ENCODE measurements around the gene DAND5. TPM values are rescaled to one million over a fixed set of nuclear protein-coding genes. Genes with fewer than 3 reads are reported as not detected.
A peak's percentile ranks its signal among the peaks of the same experiment; 100 is the strongest.

The DAND5 gene, protein sequence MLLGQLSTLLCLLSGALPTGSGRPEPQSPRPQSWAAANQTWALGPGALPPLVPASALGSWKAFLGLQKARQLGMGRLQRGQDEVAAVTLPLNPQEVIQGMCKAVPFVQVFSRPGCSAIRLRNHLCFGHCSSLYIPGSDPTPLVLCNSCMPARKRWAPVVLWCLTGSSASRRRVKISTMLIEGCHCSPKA
- total RNA-seq (2013; cell fraction: nucleolus; rRNA removed): 0.24 and 0.27 TPM in 2 replicates
- total RNA-seq (2014; rRNA removed) (0.06 TPM in 1 of 2 replicates, not detected in the other), total RNA-seq (2014; rRNA removed; fragmentation: Illumina TruSeq; extraction: Trizol) (not detected in 2 replicates), total RNA-seq (2021) (0.11 and 0.15 TPM in 2 replicates), polyA plus RNA-seq (2011; rRNA removed) (0.04 TPM in 1 of 2 replicates, not detected in the other), polyA plus RNA-seq (2014; fragmentation: Illumina TruSeq; extraction: Trizol) (0.10 TPM in 1 of 2 replicates, not detected in the other), polyA plus RNA-seq (2014; fragmentation: Nextera tagmentation; extraction: Ambion mirVana) (under 1 TPM in 1 of 2 experiments, not detected in 1; 0.15 TPM), polyA plus RNA-seq (2014; rRNA removed) (0.12 TPM in 1 of 2 replicates, not detected in the other), polyA plus RNA-seq (2016; fragmentation: Nextera tagmentation; extraction: Ambion mirVana) (under 1 TPM in 1 of 2 experiments, not detected in 1; 0.10 TPM), polyA minus RNA-seq (2011; rRNA and poly(A)+ RNA removed) (not detected in 2 replicates), Bru-seq, nascent RNA (percentile 21 among the genes with signal in this experiment), BruChase-seq, experiment 1, labeled RNA remaining after a 6-hour chase (percentile 17 among the genes with signal in this experiment), BruChase-seq, experiment 2, labeled RNA remaining after a 2-hour chase (percentile 17 among the genes with signal in this experiment)
- not detected for polyA plus RNA-seq (2011; ENCODE audit: low read depth)
- polyA plus RNA-seq (2011; cell fraction: cytosol; rRNA removed): 0.03 and 0.07 TPM in 2 replicates
- 0.06 and 0.18 TPM in 2 replicates for polyA plus RNA-seq (2011; cell fraction: nucleus; rRNA removed)
- polyA plus RNA-seq (2012): 0.06 and 0.14 TPM in 2 replicates
- polyA minus RNA-seq (2011; cell fraction: cytosol; rRNA and poly(A)+ RNA removed): not detected in 2 replicates
- polyA minus RNA-seq (2011; cell fraction: nucleus; rRNA and poly(A)+ RNA removed): not detected in 2 replicates
- long read RNA-seq, experiment 1: 0 reads
- long read RNA-seq, experiment 2, partial matches to known transcripts: 0 of 1 reads
- long read RNA-seq, experiment 2, other reads (novel, unspliced or antisense): 1 of 1 reads

DNA sequence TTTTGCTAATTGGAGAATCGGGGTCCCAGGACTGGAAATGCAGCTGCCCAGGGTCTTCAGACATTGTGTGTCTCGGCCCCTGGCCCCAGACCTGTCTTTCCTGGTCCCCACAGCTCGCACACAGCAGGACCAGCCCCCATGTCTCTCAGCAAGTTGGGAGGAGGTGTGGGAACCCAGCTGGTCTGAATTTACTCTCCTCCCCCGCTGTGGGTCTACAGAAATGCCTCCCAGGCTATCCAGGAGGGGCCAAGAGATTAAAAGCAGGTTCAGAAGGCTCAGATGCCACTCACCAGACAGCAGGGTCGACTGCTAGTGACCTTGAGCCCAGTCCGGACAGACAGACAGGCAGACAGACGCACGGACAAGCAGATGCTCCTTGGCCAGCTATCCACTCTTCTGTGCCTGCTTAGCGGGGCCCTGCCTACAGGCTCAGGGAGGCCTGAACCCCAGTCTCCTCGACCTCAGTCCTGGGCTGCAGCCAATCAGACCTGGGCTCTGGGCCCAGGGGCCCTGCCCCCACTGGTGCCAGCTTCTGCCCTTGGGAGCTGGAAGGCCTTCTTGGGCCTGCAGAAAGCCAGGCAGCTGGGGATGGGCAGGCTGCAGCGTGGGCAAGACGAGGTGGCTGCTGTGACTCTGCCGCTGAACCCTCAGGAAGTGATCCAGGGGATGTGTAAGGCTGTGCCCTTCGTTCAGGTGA, at the start of gene DAND5:
Gene DAND5, plus strand, starts transcription at position 285 of the 697 bp plus-strand sequence. Its CDS starts 85 bp downstream, at position 370.
- Histone ChIP-seq H3K27ac (ENCODE audit: control insufficient read depth, insufficient read depth) (no peak within 1 kb of the TSS), H3K4me1 (ENCODE audit: control insufficient read depth, insufficient read depth, low read length) (0 out of 2 replicates have a peak, but pooled peaks cover 3% of the 10 kb centered on the region), H3K27me3 (replicated peaks in 1 of 2; ENCODE audit: control insufficient read depth in 2 of 2, insufficient read depth in 2 of 2, low read length in 1 of 2) (no peaks in the 10 kb centered on the region), H3K36me3 (ENCODE audit: control insufficient read depth in 2 of 2, insufficient read depth in 2 of 2, low read length in 1 of 2) (no peaks in the 10 kb centered on the region), H3K4me2 (ENCODE audit: control insufficient read depth, insufficient read depth) (no peak within 1 kb of the TSS), H4K20me1 (ENCODE audit: control insufficient read depth, insufficient read depth) (no peaks in the 10 kb centered on the region), H3K4me3 (no peak within 1 kb of the TSS), H3K79me2 (ENCODE audit: control insufficient read depth, insufficient read depth, low read length) (no peaks in the 10 kb centered on the region), H2AFZ (ENCODE audit: control insufficient read depth, low read depth, low read length) (no peak within 1 kb of the TSS), H3K9me3 (replicated peaks; ENCODE audit: control insufficient read depth, insufficient read depth, low read length) (no peaks in the 10 kb centered on the region), H3K9ac (ENCODE audit: control insufficient read depth, insufficient read depth, low read length) (no peak within 1 kb of the TSS)
- DNase-seq (ENCODE audit: low read depth, low spot score) (no peak), ATAC-seq (no peak), FAIRE-seq (no peak)
- intact Hi-C loops (cut with micrococcal nuclease; ENCODE audit: unreplicated experiment) (no loop called here), in situ Hi-C loops (cut with MboI) (no loop called here)
- no TSS peak for BruUV-seq (replicated peaks)
- SMC1A ChIA-PET (ENCODE audit: uncharacterized antibody, unreplicated experiment): no interaction called here
- WGBS (ENCODE audit: insufficient coverage, insufficient replicate concordance, low lambda C conversion rate, missing lambda C conversion rate): 30% methylated on average over 14 of the region's 14 CpGs
- CTCF ChIA-PET: interaction anchor here (1.1 kb wide), 1 partner anchor 92 kb away, joined by 3 read pairs; no protein-coding TSS in a partner anchor
- POLR2A ChIA-PET: no interaction called here
- RAD21 ChIA-PET (ENCODE audit: unreplicated experiment): no interaction called here
- TF ChIP-seq RB1 (IDR thresholded peaks at IDR 0.05; ENCODE audit: borderline replicate concordance) (no peak), SP1 (IDR thresholded peaks at IDR 0.05; ENCODE audit: low read depth, low read length) (no peak), NFXL1 (IDR thresholded peaks at IDR 0.05; ENCODE audit: borderline replicate concordance) (no peak)
- TF ChIP-seq, protein P1, sequence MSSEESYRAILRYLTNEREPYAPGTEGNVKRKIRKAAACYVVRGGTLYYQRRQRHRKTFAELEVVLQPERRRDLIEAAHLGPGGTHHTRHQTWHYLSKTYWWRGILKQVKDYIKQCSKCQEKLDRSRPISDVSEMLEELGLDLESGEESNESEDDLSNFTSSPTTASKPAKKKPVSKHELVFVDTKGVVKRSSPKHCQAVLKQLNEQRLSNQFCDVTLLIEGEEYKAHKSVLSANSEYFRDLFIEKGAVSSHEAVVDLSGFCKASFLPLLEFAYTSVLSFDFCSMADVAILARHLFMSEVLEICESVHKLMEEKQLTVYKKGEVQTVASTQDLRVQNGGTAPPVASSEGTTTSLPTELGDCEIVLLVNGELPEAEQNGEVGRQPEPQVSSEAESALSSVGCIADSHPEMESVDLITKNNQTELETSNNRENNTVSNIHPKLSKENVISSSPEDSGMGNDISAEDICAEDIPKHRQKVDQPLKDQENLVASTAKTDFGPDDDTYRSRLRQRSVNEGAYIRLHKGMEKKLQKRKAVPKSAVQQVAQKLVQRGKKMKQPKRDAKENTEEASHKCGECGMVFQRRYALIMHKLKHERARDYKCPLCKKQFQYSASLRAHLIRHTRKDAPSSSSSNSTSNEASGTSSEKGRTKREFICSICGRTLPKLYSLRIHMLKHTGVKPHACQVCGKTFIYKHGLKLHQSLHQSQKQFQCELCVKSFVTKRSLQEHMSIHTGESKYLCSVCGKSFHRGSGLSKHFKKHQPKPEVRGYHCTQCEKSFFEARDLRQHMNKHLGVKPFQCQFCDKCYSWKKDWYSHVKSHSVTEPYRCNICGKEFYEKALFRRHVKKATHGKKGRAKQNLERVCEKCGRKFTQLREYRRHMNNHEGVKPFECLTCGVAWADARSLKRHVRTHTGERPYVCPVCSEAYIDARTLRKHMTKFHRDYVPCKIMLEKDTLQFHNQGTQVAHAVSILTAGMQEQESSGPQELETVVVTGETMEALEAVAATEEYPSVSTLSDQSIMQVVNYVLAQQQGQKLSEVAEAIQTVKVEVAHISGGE (CRISPR knock-in tag; IDR thresholded peaks at IDR 0.05): no peak
- TF ChIP-seq, protein P2, sequence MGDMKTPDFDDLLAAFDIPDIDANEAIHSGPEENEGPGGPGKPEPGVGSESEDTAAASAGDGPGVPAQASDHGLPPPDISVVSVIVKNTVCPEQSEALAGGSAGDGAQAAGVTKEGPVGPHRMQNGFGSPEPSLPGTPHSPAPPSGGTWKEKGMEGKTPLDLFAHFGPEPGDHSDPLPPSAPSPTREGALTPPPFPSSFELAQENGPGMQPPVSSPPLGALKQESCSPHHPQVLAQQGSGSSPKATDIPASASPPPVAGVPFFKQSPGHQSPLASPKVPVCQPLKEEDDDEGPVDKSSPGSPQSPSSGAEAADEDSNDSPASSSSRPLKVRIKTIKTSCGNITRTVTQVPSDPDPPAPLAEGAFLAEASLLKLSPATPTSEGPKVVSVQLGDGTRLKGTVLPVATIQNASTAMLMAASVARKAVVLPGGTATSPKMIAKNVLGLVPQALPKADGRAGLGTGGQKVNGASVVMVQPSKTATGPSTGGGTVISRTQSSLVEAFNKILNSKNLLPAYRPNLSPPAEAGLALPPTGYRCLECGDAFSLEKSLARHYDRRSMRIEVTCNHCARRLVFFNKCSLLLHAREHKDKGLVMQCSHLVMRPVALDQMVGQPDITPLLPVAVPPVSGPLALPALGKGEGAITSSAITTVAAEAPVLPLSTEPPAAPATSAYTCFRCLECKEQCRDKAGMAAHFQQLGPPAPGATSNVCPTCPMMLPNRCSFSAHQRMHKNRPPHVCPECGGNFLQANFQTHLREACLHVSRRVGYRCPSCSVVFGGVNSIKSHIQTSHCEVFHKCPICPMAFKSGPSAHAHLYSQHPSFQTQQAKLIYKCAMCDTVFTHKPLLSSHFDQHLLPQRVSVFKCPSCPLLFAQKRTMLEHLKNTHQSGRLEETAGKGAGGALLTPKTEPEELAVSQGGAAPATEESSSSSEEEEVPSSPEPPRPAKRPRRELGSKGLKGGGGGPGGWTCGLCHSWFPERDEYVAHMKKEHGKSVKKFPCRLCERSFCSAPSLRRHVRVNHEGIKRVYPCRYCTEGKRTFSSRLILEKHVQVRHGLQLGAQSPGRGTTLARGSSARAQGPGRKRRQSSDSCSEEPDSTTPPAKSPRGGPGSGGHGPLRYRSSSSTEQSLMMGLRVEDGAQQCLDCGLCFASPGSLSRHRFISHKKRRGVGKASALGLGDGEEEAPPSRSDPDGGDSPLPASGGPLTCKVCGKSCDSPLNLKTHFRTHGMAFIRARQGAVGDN (IDR thresholded peaks at IDR 0.05): no peak
- TF ChIP-seq, protein P3, sequence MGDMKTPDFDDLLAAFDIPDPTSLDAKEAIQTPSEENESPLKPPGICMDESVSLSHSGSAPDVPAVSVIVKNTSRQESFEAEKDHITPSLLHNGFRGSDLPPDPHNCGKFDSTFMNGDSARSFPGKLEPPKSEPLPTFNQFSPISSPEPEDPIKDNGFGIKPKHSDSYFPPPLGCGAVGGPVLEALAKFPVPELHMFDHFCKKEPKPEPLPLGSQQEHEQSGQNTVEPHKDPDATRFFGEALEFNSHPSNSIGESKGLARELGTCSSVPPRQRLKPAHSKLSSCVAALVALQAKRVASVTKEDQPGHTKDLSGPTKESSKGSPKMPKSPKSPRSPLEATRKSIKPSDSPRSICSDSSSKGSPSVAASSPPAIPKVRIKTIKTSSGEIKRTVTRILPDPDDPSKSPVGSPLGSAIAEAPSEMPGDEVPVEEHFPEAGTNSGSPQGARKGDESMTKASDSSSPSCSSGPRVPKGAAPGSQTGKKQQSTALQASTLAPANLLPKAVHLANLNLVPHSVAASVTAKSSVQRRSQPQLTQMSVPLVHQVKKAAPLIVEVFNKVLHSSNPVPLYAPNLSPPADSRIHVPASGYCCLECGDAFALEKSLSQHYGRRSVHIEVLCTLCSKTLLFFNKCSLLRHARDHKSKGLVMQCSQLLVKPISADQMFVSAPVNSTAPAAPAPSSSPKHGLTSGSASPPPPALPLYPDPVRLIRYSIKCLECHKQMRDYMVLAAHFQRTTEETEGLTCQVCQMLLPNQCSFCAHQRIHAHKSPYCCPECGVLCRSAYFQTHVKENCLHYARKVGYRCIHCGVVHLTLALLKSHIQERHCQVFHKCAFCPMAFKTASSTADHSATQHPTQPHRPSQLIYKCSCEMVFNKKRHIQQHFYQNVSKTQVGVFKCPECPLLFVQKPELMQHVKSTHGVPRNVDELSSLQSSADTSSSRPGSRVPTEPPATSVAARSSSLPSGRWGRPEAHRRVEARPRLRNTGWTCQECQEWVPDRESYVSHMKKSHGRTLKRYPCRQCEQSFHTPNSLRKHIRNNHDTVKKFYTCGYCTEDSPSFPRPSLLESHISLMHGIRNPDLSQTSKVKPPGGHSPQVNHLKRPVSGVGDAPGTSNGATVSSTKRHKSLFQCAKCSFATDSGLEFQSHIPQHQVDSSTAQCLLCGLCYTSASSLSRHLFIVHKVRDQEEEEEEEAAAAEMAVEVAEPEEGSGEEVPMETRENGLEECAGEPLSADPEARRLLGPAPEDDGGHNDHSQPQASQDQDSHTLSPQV (IDR thresholded peaks at IDR 0.05): no peak

Data from GM12878 (cell line).